SH-SY5Y (cell line): Measurements from ENCODE around the gene ARAP2.

Experiments
- GATA2 ChIP-seq: IDR thresholded peaks from 2 replicates; pipeline ENCODE4 v1.6.1; 2011; ENCODE audit warnings: mild to moderate bottlenecking, low read depth, low read length
- GATA3 ChIP-seq: IDR thresholded peaks from 2 replicates; pipeline ENCODE4 v1.6.1; 2011; ENCODE audit warnings: low read depth, mild to moderate bottlenecking, low read length, moderate library complexity

DNA sequence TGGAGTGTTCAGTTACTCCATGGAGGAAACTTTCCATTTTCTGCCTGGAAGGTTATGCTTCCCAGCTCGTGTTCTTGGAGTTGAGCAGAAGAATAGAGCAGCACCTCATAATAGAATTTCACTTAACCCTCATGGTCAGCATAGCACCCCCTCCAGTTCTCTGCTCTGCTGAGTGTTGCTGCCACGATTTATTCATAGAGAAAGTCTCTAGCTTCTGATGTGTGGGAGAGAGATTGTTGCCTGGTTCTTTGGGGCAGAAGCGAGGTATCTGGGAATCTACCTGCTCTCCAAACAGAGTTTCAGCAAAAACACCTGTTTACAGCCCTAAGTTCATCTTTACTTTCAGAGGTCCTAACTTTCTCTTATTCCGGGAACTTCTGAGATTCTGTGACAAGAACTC is 33.2 kb upstream of the ARAP2 start:
- TF ChIP-seq GATA2 (no peak), GATA3 (no peak)
